K562 (cell line): ENCODE measurements around the gene RAB1B. TPM values are rescaled to one million over a fixed set of nuclear protein-coding genes. Genes with fewer than 3 reads are reported as not detected.

ENCODE experiments used
- ATAC-seq: fragments of 200-7000 bp; cut with Tn5 transposase; 3 replicates; pipeline ENCODE4 v1.9.1; 2020; ENCODE audit warnings: moderate library complexity
- BruUV-seq: library from RNA; stranded (reverse); fragments of 400-500 nt; replicated peaks from 2 replicates; lab custom pipeline; 2021; lab: Mats Ljungman, UMichigan
- CTCF ChIA-PET: fragments of 300-600 bp; formaldehyde crosslinking; extraction: SDS; loops from one replicate; lab custom pipeline; 2021; ENCODE audit warnings: low intra/inter-chr PET ratio; lab: Yijun Ruan, JAX
- POLR2A ChIA-PET: fragments of 300-600, 350-650 bp; sonication (Branson Sonifier 250); formaldehyde crosslinking; extraction: SDS; loops from one replicate; lab custom pipeline; 2021; ENCODE audit warnings: antibody characterized with exemption, inconsistent platforms; lab: Yijun Ruan, JAX
- DNase-seq, 4 experiments: peaks; one replicate each; pipeline versions ENCODE4 v3.0.0 to v3.0.0-alpha.2; 2011 to 2018; ENCODE audit warnings: low spot score in 3 of 4, mixed read lengths in 3 of 4; ENCODE audit errors: extremely low read depth in 1 of 4
- FAIRE-seq: peaks from 2 replicates; lab custom pipeline; 2011; peaks lifted over from hg19 to GRCh38; lab: Jason Lieb, UNC
- H2AFZ ChIP-seq: 2 replicates; pipeline ENCODE4 v1.6.0; 2011; ENCODE audit warnings: low read depth, low read length, control low read depth, inconsistent platforms
- H3K27ac ChIP-seq: fragments of 200-600 bp; 3 replicates; pipeline ENCODE4 v1.8.0; 2011; ENCODE audit warnings: low read depth, mild to moderate bottlenecking, control low read depth, inconsistent platforms, low read length, moderate library complexity, mixed read lengths; ENCODE audit errors: extremely low read depth
- H3K27me3 ChIP-seq, 2 experiments: fragments of 300-600 bp in 1 of 2; 2 replicates in 1 of 2; 3 replicates in 1 of 2; pipeline versions ENCODE4 v1.6.0 to v1.8.0; 2011; ENCODE audit warnings: inconsistent platforms in 2 of 2, low read length in 2 of 2, mild to moderate bottlenecking in 1 of 2, mixed read lengths in 1 of 2, moderate library complexity in 1 of 2; ENCODE audit not compliant: control insufficient read depth in 2 of 2, insufficient read depth in 2 of 2
- H3K36me3 ChIP-seq: fragments of 300-600 bp; 3 replicates; pipeline ENCODE4 v1.8.0; 2011; ENCODE audit warnings: mild to moderate bottlenecking, low read length, inconsistent platforms; ENCODE audit not compliant: control insufficient read depth, insufficient read depth
- H3K4me1 ChIP-seq, 2 experiments: fragments of 200-600 bp in 1 of 2; replicated peaks in 1 of 2; 2 replicates in 1 of 2; 3 replicates in 1 of 2; pipeline versions ENCODE4 v1.5.1 to v1.8.0; 2011; ENCODE audit warnings: inconsistent platforms in 2 of 2, low read length in 2 of 2, mild to moderate bottlenecking in 1 of 2, mixed read lengths in 1 of 2, moderate library complexity in 1 of 2; ENCODE audit not compliant: control insufficient read depth in 2 of 2, insufficient read depth in 2 of 2
- H3K4me2 ChIP-seq: 2 replicates; pipeline ENCODE4 v1.6.1; 2011; ENCODE audit warnings: low read length, control low read depth, inconsistent platforms, mixed read lengths; ENCODE audit not compliant: insufficient read depth
- H3K4me3 ChIP-seq: fragments of 200-600 bp; sonication (generic), shearing (Covaris generic); 2 replicates; pipeline ENCODE4 v1.5.1; 2016; ENCODE audit warnings: control low read depth, inconsistent platforms
- H3K79me2 ChIP-seq: fragments of 200-600 bp; 3 replicates; pipeline ENCODE4 v1.8.0; 2011; ENCODE audit warnings: low read length, inconsistent platforms; ENCODE audit not compliant: control insufficient read depth, insufficient read depth
- H3K9ac ChIP-seq, 2 experiments: 2 replicates each; pipeline versions ENCODE4 v1.6.0 to v1.6.1; 2011; ENCODE audit warnings: low read depth in 2 of 2, low read length in 2 of 2, control low read depth in 1 of 2, inconsistent platforms in 1 of 2, mild to moderate bottlenecking in 1 of 2, mixed read lengths in 1 of 2; ENCODE audit not compliant: insufficient read depth in 1 of 2
- H3K9me1 ChIP-seq: one replicate; pipeline ENCODE4 v1.6.0; 2011; ENCODE audit warnings: inconsistent platforms, mild to moderate bottlenecking, low read length, moderate library complexity; ENCODE audit not compliant: control insufficient read depth, insufficient read depth
- H3K9me3 ChIP-seq: replicated peaks from 2 replicates; pipeline ENCODE4 v1.5.1; 2011; ENCODE audit warnings: low read depth, low read length, inconsistent platforms; ENCODE audit not compliant: control insufficient read depth, insufficient read depth
- H4K20me1 ChIP-seq: replicated peaks from 2 replicates; pipeline ENCODE4 v1.6.1; 2011; ENCODE audit warnings: low read length, inconsistent platforms, mixed read lengths; ENCODE audit not compliant: control insufficient read depth, insufficient read depth
- GABPB2 ChIP-seq: fragments of 250-450 bp; sonication (Bioruptor Pico); conservative IDR thresholded peaks from 2 replicates; pipeline ENCODE4 v1.5.1; 2021; ENCODE audit warnings: mild to moderate bottlenecking
- KDM1A ChIP-seq, 2 experiments: fragments of 450-650 bp; IDR thresholded peaks; 2 replicates each; pipeline ENCODE4 v1.6.1; 2016; ENCODE audit warnings: mild to moderate bottlenecking in 2 of 2
- MITF ChIP-seq: IDR thresholded peaks from 2 replicates; pipeline ENCODE4 v1.6.1; 2014; ENCODE audit warnings: antibody characterized with exemption
- NFIC ChIP-seq: fragments of 450-650 bp; IDR thresholded peaks from 2 replicates; pipeline ENCODE4 v1.6.1; 2017; ENCODE audit warnings: mild to moderate bottlenecking, inconsistent platforms
- PURB ChIP-seq: sonication (generic); formaldehyde crosslinking; IDR thresholded peaks from 2 replicates; pipeline ENCODE4 v1.9.0; 2021; ENCODE audit warnings: low read depth, mild to moderate bottlenecking, missing genetic modification reagents
- RAD51 ChIP-seq: fragments of 450-650 bp; IDR thresholded peaks from 2 replicates; pipeline ENCODE4 v1.7.1; 2016; ENCODE audit warnings: low read depth, mild to moderate bottlenecking, borderline replicate concordance
- RCOR1 ChIP-seq, 2 experiments: IDR thresholded peaks; 2 replicates each; pipeline ENCODE4 v1.6.1; 2012; ENCODE audit warnings: low read depth in 2 of 2, low read length in 2 of 2, borderline replicate concordance in 1 of 2, improper control_type of control experiment in 1 of 2
- ZNF431 ChIP-seq: sonication (generic); formaldehyde crosslinking; IDR thresholded peaks from 2 replicates; pipeline ENCODE4 v1.8.0; 2022; ENCODE audit warnings: mild to moderate bottlenecking, missing genetic modification reagents
- ZNF696 ChIP-seq: fragments of 250-450 bp; sonication (Bioruptor Pico); conservative IDR thresholded peaks from 2 replicates; pipeline ENCODE4 v1.4.0; 2020; ENCODE audit warnings: mild to moderate bottlenecking, moderate library complexity
- WGBS: fragments of 100-300 bp; shearing (Covaris generic); methylation state at CpG from one replicate; pipeline ENCODE4 v1.1.6; 2016; ENCODE audit warnings: low coverage, mixed read lengths; ENCODE audit not compliant: insufficient coverage; ENCODE audit errors: missing lambda C conversion rate; 5-methylcytosine and 5-hydroxymethylcytosine counted together
- in situ Hi-C: fragments of 300-500 bp; cut with MboI; formaldehyde crosslinking; loops from 4 replicates; pipeline ENCODE4 v1.15.0; 2018; ENCODE audit warnings: inconsistent platforms, mixed read lengths
- intact Hi-C: fragments of 100-400 bp; cut with micrococcal nuclease; formaldehyde crosslinking; loops from 2 replicates; pipeline ENCODE4 v1.14.2; 2022
- polyA plus RNA-seq, 8 experiments: library from polyadenylated mRNA; depleted of rRNA in 4 of 8; stranded (reverse) in 5 of 8; unstranded in 3 of 8; fragments of >200 nt; fragmentation: Nextera tagmentation in 2 of 8; fragmentation: Illumina TruSeq in 1 of 8; extraction: Ambion mirVana in 2 of 8; extraction: Trizol in 1 of 8; gene quantifications; 2 replicates each; pipeline versions ENCODE4 v1.2.1 to v1.2.3, GENCODE V29; 2011 to 2014; ENCODE audit warnings: inconsistent platforms in 1 of 8, missing spikeins in 1 of 8
- total RNA-seq, 7 experiments: library from RNA; depleted of rRNA in 6 of 7; stranded (reverse); fragments of >200 nt in 6 of 7; fragmentation: Illumina TruSeq in 2 of 7; extraction: Trizol in 2 of 7; gene quantifications; 2 replicates each; pipeline versions ENCODE4 v1.2.1 to v1.2.3, GENCODE V29; 2011 to 2021; ENCODE audit warnings: low replicate concordance in 1 of 7
- TF ChIP-seq, protein P1 (sequence below): sonication (generic); formaldehyde crosslinking; IDR thresholded peaks from 2 replicates; pipeline ENCODE4 v1.8.1; 2023; ENCODE audit warnings: missing genetic modification reagents, mild to moderate bottlenecking, borderline replicate concordance
- TF ChIP-seq, protein P2 (sequence below): sonication (generic); formaldehyde crosslinking; IDR thresholded peaks from 2 replicates; pipeline ENCODE4 v1.8.1; 2023; ENCODE audit warnings: mild to moderate bottlenecking, missing genetic modification reagents

RAB1B gene
- total and polyA plus RNA-seq, 9 of the 15 experiments (the other 6 are each of a cell fraction or from before 2014, with no cell fraction given), result 5.6 to 146 (median 98.6) TPM

DNA sequence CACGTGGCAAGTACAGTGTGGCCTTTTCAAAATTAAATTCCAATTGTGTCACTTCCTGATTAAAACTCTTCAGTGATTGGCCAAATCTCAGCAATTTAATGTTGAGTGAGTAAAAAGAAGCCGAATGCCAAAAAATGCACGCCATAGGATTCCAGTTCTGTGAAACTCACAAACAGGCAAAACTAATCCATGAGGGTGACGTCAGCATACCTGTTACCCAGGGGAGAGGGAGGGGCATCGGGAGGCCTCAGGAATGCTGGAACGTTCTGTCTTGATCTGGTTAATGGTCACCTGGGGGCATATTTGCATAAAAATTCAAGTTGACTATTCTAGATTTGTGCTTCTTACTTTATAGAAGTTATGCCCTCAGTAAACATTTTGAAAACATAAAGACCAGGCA lies 39.9 kb upstream of the RAB1B start:
- H3K27ac ChIP-seq, result no peak overlapping the region

More for the DNA sequence above, 39.9 kb upstream of the RAB1B start:
- no peaks in the 10 kb centered on the region for H3K4me1 ChIP-seq
- H3K4me2 ChIP-seq, result no peak overlapping the region
- POLR2A ChIA-PET, result no interaction called here
- intact Hi-C loops, result no loop called here
- no peaks in the 10 kb centered on the region for H3K9me1 ChIP-seq
- H3K36me3 ChIP-seq, result peaks cover 32% of the 10 kb centered on the region
- H3K79me2 ChIP-seq, result no peaks in the 10 kb centered on the region
- WGBS, result 84% methylated on average over 6 of the region's 6 CpGs
- no peaks in the 10 kb centered on the region for H3K9me3 ChIP-seq
- TF ChIP-seq, protein P1, sequence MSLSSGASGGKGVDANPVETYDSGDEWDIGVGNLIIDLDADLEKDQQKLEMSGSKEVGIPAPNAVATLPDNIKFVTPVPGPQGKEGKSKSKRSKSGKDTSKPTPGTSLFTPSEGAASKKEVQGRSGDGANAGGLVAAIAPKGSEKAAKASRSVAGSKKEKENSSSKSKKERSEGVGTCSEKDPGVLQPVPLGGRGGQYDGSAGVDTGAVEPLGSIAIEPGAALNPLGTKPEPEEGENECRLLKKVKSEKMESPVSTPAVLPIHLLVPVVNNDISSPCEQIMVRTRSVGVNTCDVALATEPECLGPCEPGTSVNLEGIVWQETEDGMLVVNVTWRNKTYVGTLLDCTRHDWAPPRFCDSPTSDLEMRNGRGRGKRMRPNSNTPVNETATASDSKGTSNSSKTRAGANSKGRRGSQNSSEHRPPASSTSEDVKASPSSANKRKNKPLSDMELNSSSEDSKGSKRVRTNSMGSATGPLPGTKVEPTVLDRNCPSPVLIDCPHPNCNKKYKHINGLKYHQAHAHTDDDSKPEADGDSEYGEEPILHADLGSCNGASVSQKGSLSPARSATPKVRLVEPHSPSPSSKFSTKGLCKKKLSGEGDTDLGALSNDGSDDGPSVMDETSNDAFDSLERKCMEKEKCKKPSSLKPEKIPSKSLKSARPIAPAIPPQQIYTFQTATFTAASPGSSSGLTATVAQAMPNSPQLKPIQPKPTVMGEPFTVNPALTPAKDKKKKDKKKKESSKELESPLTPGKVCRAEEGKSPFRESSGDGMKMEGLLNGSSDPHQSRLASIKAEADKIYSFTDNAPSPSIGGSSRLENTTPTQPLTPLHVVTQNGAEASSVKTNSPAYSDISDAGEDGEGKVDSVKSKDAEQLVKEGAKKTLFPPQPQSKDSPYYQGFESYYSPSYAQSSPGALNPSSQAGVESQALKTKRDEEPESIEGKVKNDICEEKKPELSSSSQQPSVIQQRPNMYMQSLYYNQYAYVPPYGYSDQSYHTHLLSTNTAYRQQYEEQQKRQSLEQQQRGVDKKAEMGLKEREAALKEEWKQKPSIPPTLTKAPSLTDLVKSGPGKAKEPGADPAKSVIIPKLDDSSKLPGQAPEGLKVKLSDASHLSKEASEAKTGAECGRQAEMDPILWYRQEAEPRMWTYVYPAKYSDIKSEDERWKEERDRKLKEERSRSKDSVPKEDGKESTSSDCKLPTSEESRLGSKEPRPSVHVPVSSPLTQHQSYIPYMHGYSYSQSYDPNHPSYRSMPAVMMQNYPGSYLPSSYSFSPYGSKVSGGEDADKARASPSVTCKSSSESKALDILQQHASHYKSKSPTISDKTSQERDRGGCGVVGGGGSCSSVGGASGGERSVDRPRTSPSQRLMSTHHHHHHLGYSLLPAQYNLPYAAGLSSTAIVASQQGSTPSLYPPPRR (CRISPR knock-in tag), result no peak
- TF ChIP-seq RAD51 (no peak), ZNF431 (no peak), RCOR1 (IDR thresholded peaks at IDR 0.05; ENCODE audit: borderline replicate concordance in 1 of 2, low read depth in 2 of 2, low read length in 2 of 2) (no peak), ZNF696 (CRISPR knock-in tag) (no peak), NFIC (no peak), KDM1A (IDR thresholded peaks at IDR 0.05) (no peak), MITF (no peak), GABPB2 (CRISPR knock-in tag) (no peak), PURB (no peak)
- TF ChIP-seq, protein P2, sequence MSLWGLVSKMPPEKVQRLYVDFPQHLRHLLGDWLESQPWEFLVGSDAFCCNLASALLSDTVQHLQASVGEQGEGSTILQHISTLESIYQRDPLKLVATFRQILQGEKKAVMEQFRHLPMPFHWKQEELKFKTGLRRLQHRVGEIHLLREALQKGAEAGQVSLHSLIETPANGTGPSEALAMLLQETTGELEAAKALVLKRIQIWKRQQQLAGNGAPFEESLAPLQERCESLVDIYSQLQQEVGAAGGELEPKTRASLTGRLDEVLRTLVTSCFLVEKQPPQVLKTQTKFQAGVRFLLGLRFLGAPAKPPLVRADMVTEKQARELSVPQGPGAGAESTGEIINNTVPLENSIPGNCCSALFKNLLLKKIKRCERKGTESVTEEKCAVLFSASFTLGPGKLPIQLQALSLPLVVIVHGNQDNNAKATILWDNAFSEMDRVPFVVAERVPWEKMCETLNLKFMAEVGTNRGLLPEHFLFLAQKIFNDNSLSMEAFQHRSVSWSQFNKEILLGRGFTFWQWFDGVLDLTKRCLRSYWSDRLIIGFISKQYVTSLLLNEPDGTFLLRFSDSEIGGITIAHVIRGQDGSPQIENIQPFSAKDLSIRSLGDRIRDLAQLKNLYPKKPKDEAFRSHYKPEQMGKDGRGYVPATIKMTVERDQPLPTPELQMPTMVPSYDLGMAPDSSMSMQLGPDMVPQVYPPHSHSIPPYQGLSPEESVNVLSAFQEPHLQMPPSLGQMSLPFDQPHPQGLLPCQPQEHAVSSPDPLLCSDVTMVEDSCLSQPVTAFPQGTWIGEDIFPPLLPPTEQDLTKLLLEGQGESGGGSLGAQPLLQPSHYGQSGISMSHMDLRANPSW (CRISPR knock-in tag), result no peak
- TF ChIP-seq, all 486 proteins: peak for 0
- in situ Hi-C loops, result no loop called here
- H3K4me3 ChIP-seq, result no peak overlapping the region
- no TSS peak for BruUV-seq
- no peak for ATAC-seq
- H2AFZ ChIP-seq, result no peak overlapping the region
- H3K9ac ChIP-seq, result no peak overlapping the region
- FAIRE-seq, result no peak
- H4K20me1 ChIP-seq, result 0 out of 2 replicates have a peak, but pooled peaks cover 3% of the 10 kb centered on the region
- no peak for DNase-seq
- no peaks in the 10 kb centered on the region for H3K27me3 ChIP-seq
- CTCF ChIA-PET, result no interaction called here
